Liver (tissue), 3 donors: Measurements from ENCODE around the gene ZMYND10.

Experiments
- ATF3 ChIP-seq: IDR thresholded peaks from 2 replicates; pipeline ENCODE4 v1.6.1; 2016; ENCODE audit warnings: antibody characterized with exemption
- CTCF ChIP-seq: fragments of 150-350 bp; IDR thresholded peaks from 2 replicates; pipeline ENCODE4 v1.5.1; 2017; ENCODE audit warnings: improper control_type of control experiment, low read depth, low read length; ENCODE audit not compliant: missing input control
- EGR1 ChIP-seq, 2 donors: IDR thresholded peaks; 2 replicates each; pipeline ENCODE4 v1.6.1; 2016 to 2018; ENCODE audit warnings: antibody characterized with exemption in 2 of 2, low read depth in 2 of 2
- HNF4A ChIP-seq, 2 donors: conservative IDR thresholded peaks; 2 replicates each; pipeline ENCODE4 v1.6.1; 2016; ENCODE audit warnings: antibody characterized with exemption in 2 of 2, mild to moderate bottlenecking in 2 of 2
- HNF4G ChIP-seq: IDR thresholded peaks from 2 replicates; pipeline ENCODE4 v1.6.1; 2016; ENCODE audit warnings: antibody characterized with exemption
- JUND ChIP-seq, 2 donors: IDR thresholded peaks; 2 replicates each; pipeline ENCODE4 v1.6.1; 2016; ENCODE audit warnings: antibody characterized with exemption in 2 of 2
- MAX ChIP-seq: IDR thresholded peaks from 2 replicates; pipeline ENCODE4 v1.6.1; 2016; ENCODE audit warnings: antibody characterized with exemption
- NR2F2 ChIP-seq: IDR thresholded peaks from 2 replicates; pipeline ENCODE4 v1.6.1; 2016; ENCODE audit warnings: antibody characterized with exemption
- RAD21 ChIP-seq, 2 donors: IDR thresholded peaks; 2 replicates each; pipeline ENCODE4 v1.6.1; 2016; ENCODE audit warnings: antibody characterized with exemption in 2 of 2, mild to moderate bottlenecking in 2 of 2
- REST ChIP-seq: IDR thresholded peaks from 2 replicates; pipeline ENCODE4 v1.6.1; 2016; ENCODE audit warnings: antibody characterized with exemption, mild to moderate bottlenecking
- SP1 ChIP-seq: IDR thresholded peaks from 2 replicates; pipeline ENCODE4 v1.6.1; 2018; ENCODE audit warnings: antibody characterized with exemption, mild to moderate bottlenecking
- TAF1 ChIP-seq: conservative IDR thresholded peaks from 2 replicates; pipeline ENCODE4 v1.6.1; 2016; ENCODE audit warnings: antibody characterized with exemption, mild to moderate bottlenecking
- YY1 ChIP-seq: IDR thresholded peaks from 2 replicates; pipeline ENCODE4 v1.6.1; 2016; ENCODE audit warnings: antibody characterized with exemption, mild to moderate bottlenecking
- ZBTB33 ChIP-seq: IDR thresholded peaks from 2 replicates; pipeline ENCODE4 v1.6.1; 2016; ENCODE audit warnings: antibody characterized with exemption
- donor health status: healthy.
- donor health status: healthy.

GRCh38 chr3:50339485-50340146 lies 5.9 kb downstream of the ZMYND10 start:
- no peak for TF ChIP-seq CTCF
- no peak for TF ChIP-seq MAX
- no peak for TF ChIP-seq YY1
- TF ChIP-seq ATF3, result no peak
- no peak for TF ChIP-seq RAD21 (IDR thresholded peaks at IDR 0.05)
- no peak for TF ChIP-seq HNF4G
- no peak for TF ChIP-seq JUND (IDR thresholded peaks at IDR 0.05)
- TF ChIP-seq REST, result no peak
- no peak for TF ChIP-seq EGR1 (IDR thresholded peaks at IDR 0.05; ENCODE audit: low read depth in 2 of 2)
- no peak for TF ChIP-seq NR2F2
- no peak for TF ChIP-seq TAF1
- TF ChIP-seq ZBTB33, result no peak
- no peak for TF ChIP-seq SP1
- TF ChIP-seq HNF4A (conservative IDR thresholded peaks at IDR 0.05), result no peak
